ENCODE measurements around the gene DDX27.
A peak's percentile ranks its signal among the peaks of the same experiment; 100 is the strongest.
"Not testable (repeated sequence)": the region's sequence is repeated elsewhere in the genome, so short reads cannot be mapped to it uniquely, and the experiment has no call there.

The DDX27 gene

DNA sequence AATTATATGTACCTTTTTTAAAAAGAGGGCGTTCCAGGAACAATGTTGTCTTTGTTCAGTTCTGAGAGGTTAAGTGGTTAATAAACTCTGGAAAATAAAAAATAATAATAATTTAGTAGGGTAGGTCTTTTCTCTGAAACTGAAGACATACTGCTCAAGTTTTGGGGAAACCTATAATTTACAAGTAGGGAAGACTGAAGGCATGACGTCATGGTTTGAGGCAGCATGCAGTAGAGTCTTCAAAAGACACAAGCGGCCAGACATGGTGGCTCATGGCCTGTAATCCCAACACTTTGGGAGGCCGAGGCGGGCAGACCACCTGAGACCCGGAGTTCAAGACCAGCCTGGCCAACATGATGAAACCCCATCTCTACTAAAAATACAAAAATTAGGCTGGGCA lies 45.0 kb upstream of the DDX27 start:
- TF ChIP-seq, protein P1, sequence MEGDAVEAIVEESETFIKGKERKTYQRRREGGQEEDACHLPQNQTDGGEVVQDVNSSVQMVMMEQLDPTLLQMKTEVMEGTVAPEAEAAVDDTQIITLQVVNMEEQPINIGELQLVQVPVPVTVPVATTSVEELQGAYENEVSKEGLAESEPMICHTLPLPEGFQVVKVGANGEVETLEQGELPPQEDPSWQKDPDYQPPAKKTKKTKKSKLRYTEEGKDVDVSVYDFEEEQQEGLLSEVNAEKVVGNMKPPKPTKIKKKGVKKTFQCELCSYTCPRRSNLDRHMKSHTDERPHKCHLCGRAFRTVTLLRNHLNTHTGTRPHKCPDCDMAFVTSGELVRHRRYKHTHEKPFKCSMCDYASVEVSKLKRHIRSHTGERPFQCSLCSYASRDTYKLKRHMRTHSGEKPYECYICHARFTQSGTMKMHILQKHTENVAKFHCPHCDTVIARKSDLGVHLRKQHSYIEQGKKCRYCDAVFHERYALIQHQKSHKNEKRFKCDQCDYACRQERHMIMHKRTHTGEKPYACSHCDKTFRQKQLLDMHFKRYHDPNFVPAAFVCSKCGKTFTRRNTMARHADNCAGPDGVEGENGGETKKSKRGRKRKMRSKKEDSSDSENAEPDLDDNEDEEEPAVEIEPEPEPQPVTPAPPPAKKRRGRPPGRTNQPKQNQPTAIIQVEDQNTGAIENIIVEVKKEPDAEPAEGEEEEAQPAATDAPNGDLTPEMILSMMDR (IDR thresholded peaks at IDR 0.05): no peak
- no peaks in the 10 kb centered on the region for H3K27me3 ChIP-seq
- peaks cover 33% of the 10 kb centered on the region for H3K36me3 ChIP-seq
- H3K4me1 ChIP-seq (ENCODE audit: control insufficient read depth in 1 of 2, insufficient read depth in 1 of 2, low read depth in 1 of 2, low read length in 1 of 2): peaks cover 3 to 10% of the 10 kb centered on the region in 2 experiments
- H3K9me3 ChIP-seq: no peaks in the 10 kb centered on the region
- H3K27ac ChIP-seq: no peak overlapping the region
- no peak overlapping the region for H3K4me3 ChIP-seq (ENCODE audit: low read depth in 1 of 2, low read length in 1 of 2)

DNA sequence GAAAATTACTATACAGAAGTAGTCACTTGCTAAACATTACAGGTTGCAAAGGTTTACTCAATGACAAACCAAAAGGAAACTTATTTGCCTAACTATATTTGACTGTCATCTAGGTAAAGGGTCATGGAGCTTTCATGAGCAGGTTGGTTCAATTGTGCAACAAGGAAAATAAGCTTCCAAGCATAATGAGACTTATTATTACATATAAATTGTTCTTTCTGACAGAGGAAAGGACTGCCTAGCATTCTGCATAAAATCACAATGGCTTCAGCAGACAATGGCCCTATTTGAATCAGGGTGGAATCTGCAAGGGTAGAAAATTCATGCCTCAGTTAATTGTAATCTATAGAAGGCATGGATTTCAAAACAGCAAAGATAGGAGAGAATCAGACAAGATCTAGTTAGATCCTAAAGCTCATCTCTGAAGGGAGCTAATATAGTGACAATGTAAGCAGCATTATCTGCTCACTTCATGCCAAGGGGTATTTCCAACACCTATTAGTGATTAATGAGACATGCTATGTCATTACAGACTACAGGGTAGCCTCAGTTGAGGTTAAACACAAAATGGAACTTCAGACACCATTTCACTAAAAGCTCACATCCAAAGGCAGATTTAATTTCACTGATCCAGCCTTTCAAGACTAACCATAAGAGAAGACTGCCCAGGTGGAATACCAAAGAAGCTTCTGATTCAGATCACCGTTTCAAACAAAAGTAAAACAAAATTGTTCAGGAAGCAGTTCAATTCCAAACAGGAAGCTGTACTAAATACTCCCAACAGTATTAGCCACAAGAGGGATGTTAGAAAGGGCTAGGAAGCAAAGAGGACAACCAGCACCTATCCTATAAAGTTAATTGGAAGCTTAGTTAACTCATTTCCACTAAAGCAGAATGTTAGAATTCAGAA lies 39.6 kb upstream of the DDX27 start:
- Histone ChIP-seq H3K27me3 (no peaks in the 10 kb centered on the region), H3K27ac (peak overlapping the region; percentile 71), H3K9me3 (no peaks in the 10 kb centered on the region), H3K4me3 (ENCODE audit: low read depth in 1 of 2, low read length in 1 of 2) (no peak overlapping the region), H3K4me1 (ENCODE audit: control insufficient read depth in 1 of 2, insufficient read depth in 1 of 2, low read depth in 1 of 2, low read length in 1 of 2) (peaks cover 20 to 41% of the 10 kb centered on the region in 2 experiments), H3K36me3 (peaks cover 4% of the 10 kb centered on the region)
- TF ChIP-seq, protein P1 (IDR thresholded peaks at IDR 0.05): no peak

DNA sequence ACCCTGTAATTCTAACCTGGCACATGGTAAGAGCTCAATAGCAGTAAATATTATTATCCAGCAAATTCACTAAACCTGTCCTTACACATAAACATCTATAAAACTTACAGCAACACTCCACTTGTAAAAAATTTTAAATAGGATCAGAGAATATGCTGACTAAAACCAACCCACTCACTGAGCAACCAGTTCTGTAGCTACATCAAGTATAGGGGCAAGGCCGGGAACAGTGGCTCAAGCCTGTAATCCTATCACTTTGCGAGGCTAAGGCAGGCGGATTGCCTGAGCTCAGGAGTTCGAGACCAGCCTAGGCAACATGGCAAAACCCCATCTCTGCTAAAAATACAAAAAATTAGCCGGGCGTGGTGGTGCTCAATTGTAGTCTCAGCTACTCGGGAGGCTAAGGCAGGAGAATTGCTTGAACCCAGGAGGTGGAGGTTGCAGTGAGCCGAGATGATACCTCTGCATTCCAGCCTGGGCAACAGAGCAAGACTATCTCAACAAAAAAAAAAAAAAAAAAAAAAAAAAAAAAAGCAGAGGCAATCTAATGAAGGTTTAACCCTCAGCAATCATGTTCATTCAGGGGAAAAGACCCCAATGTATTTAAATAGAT lies 37.8 kb upstream of the DDX27 start:
- Histone ChIP-seq H3K4me3 (ENCODE audit: low read depth in 1 of 2, low read length in 1 of 2) (no peak overlapping the region), H3K36me3 (peaks cover 4% of the 10 kb centered on the region), H3K4me1 (ENCODE audit: control insufficient read depth in 1 of 2, insufficient read depth in 1 of 2, low read depth in 1 of 2, low read length in 1 of 2) (peaks cover 28 to 45% of the 10 kb centered on the region in 2 experiments), H3K27ac (peak overlapping the region; percentile 71), H3K27me3 (no peaks in the 10 kb centered on the region), H3K9me3 (no peaks in the 10 kb centered on the region)
- TF ChIP-seq, protein P1 (IDR thresholded peaks at IDR 0.05): no peak

DNA sequence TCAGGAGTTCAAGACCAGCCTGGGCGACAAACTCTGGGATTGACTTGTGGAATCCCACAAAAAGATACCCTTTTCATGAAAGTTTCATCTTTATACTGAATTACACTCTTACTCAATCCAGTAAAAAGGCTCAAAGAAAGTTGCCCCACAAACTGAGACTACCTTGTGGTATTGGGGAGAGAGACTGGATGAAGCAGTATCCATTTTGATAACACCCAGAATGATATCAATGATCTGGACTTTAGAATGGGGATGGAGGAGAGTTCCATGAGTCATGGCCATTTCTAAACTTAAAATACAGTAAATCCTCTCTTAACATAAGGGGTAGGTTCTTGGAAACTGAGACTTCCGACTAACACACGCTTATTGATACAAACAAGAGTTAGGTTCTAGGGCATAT lies 35.8 kb upstream of the DDX27 start:
- Histone ChIP-seq H3K36me3 (no peaks in the 10 kb centered on the region), H3K27ac (peak overlapping the region; percentile 19), H3K4me1 (ENCODE audit: control insufficient read depth in 1 of 2, insufficient read depth in 1 of 2, low read depth in 1 of 2, low read length in 1 of 2) (peaks cover 41 to 50% of the 10 kb centered on the region in 2 experiments), H3K9me3 (no peaks in the 10 kb centered on the region), H3K4me3 (ENCODE audit: low read depth in 1 of 2, low read length in 1 of 2) (no peak overlapping the region), H3K27me3 (no peaks in the 10 kb centered on the region)
- TF ChIP-seq, protein P1 (IDR thresholded peaks at IDR 0.05): no peak

DNA sequence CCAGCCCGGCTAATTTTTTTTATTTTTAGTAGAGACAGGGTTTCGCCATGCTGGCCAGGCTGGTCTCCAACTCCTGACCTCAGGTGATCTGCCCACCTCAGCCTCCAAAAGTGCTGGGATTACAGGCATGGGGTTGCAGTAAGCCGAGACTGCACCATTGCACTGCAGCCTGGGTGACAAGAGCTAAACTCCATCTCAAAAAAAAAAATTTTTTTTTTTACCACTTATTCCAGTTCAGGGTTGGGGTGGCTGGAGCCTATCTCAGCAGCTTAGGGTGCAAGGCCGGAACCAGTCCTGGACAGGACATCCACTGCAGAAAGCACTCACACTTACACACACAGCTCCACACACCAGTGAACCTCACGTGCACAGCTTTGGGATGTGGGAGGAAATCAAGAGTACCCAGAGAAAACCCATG lies 35.1 kb upstream of the DDX27 start:
- not testable (repeated sequence) for H3K36me3 ChIP-seq; H3K9me3 ChIP-seq; H3K27ac ChIP-seq; H3K27me3 ChIP-seq; H3K4me3 ChIP-seq (ENCODE audit: low read depth in 1 of 2, low read length in 1 of 2)
- H3K4me1 ChIP-seq (ENCODE audit: control insufficient read depth in 1 of 2, insufficient read depth in 1 of 2, low read depth in 1 of 2, low read length in 1 of 2): peaks cover 42 to 51% of the 10 kb centered on the region in 2 experiments

DNA sequence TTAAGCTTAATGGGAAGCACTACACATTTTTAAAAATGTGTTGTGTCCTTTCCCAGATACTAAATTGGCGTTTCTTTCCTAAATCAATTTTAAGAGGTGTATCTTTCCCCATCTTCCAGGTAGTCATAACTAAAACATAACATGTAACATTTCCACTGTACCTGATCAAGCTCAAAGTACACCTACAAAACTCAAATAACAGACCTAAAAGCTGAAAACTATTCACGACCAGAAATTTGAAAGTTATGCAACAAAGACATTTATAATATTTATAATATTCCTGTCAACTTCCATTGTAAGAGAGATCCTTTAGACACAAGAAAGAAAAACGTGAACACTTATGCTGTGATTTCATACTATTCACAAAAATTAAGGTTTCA lies 34.5 kb upstream of the DDX27 start:
- no peak overlapping the region for H3K4me3 ChIP-seq (ENCODE audit: low read depth in 1 of 2, low read length in 1 of 2)
- peaks cover 36 to 46% of the 10 kb centered on the region in 2 experiments for H3K4me1 ChIP-seq (ENCODE audit: control insufficient read depth in 1 of 2, insufficient read depth in 1 of 2, low read depth in 1 of 2, low read length in 1 of 2)
- H3K9me3 ChIP-seq: no peaks in the 10 kb centered on the region
- TF ChIP-seq, protein P1 (IDR thresholded peaks at IDR 0.05): no peak
- no peaks in the 10 kb centered on the region for H3K36me3 ChIP-seq
- H3K27ac ChIP-seq: no peak overlapping the region
- H3K27me3 ChIP-seq: no peaks in the 10 kb centered on the region
